Panc1 (cell line): ENCODE results near the gene NLRP10. TPM values are rescaled to one million over a fixed set of nuclear protein-coding genes. Genes with fewer than 3 reads are reported as not detected.

Experiments
- ATAC-seq: fragments of 200-7000 bp; cut with Tn5 transposase; 2 replicates; pipeline ENCODE4 v1.9.1; 2020; ENCODE audit warnings: mild to moderate bottlenecking, moderate library complexity
- BruUV-seq: library from RNA; stranded (reverse); fragments of 400-500 nt; replicated peaks from 2 replicates; lab custom pipeline; 2021; lab: Mats Ljungman, UMichigan
- CTCF ChIA-PET: fragments of 300-600 bp; sonication (Branson Sonifier 250); formaldehyde crosslinking; loops from one replicate; lab custom pipeline; 2022; ENCODE audit warnings: antibody characterized with exemption; lab: Charles Lee
- POLR2A ChIA-PET: fragments of 300-600 bp; sonication (Branson Sonifier 250); formaldehyde crosslinking; loops from one replicate; lab custom pipeline; 2022; ENCODE audit warnings: antibody characterized with exemption; lab: Charles Lee
- DNase-seq: peaks from one replicate; pipeline ENCODE4 v3.0.0-alpha.2; 2010; ENCODE audit warnings: low read depth, low spot score
- H3K27ac ChIP-seq: 2 replicates; pipeline ENCODE4 v1.5.1; 2011; ENCODE audit warnings: mild to moderate bottlenecking, low read length, inconsistent platforms
- H3K27me3 ChIP-seq: fragments of 200-500 bp; sonication (Bioruptor generic); 2 replicates; pipeline ENCODE4 v1.6.0; 2014; ENCODE audit warnings: low read length, inconsistent platforms; ENCODE audit not compliant: control insufficient read depth, insufficient read depth
- H3K36me3 ChIP-seq: fragments of 200-500 bp; sonication (Bioruptor generic); 2 replicates; pipeline ENCODE4 v1.5.1; 2014; ENCODE audit warnings: inconsistent platforms, mild to moderate bottlenecking, low read length, moderate library complexity; ENCODE audit not compliant: control insufficient read depth, insufficient read depth
- H3K4me1 ChIP-seq: 2 replicates; pipeline ENCODE4 v1.5.1; 2011; ENCODE audit warnings: inconsistent platforms, mild to moderate bottlenecking, low read length, moderate library complexity; ENCODE audit not compliant: control insufficient read depth, insufficient read depth
- H3K4me3 ChIP-seq, 2 experiments: 2 replicates each; pipeline ENCODE4 v1.5.1; 2011 to 2012; ENCODE audit warnings: low read depth in 2 of 2, low read length in 2 of 2, mild to moderate bottlenecking in 2 of 2, inconsistent platforms in 1 of 2, moderate library complexity in 1 of 2
- H3K9me3 ChIP-seq: fragments of 200-500 bp; sonication (Bioruptor generic); 2 replicates; pipeline ENCODE4 v1.5.1; 2014; ENCODE audit warnings: low read depth, mild to moderate bottlenecking, inconsistent platforms, low read length, moderate library complexity; ENCODE audit not compliant: control insufficient read depth, insufficient read depth
- CTCF ChIP-seq: fragments of 450-650 bp; IDR thresholded peaks from 2 replicates; pipeline ENCODE4 v1.5.1; 2017; ENCODE audit warnings: mild to moderate bottlenecking
- POLR2AphosphoS5 ChIP-seq: IDR thresholded peaks from 2 replicates; pipeline ENCODE4 v1.6.1; 2012; ENCODE audit warnings: mild to moderate bottlenecking, low read depth, low read length, moderate library complexity
- REST ChIP-seq, 2 experiments: IDR thresholded peaks; 2 replicates each; pipeline ENCODE4 v1.6.1; 2011 to 2012; ENCODE audit warnings: low read depth in 2 of 2, control low read depth in 1 of 2, low read length in 1 of 2, mild to moderate bottlenecking in 1 of 2, moderate library complexity in 1 of 2; ENCODE audit not compliant: insufficient read depth in 1 of 2
- SIN3A ChIP-seq: IDR thresholded peaks from 2 replicates; pipeline ENCODE4 v1.6.1; 2012; ENCODE audit warnings: low read depth, mild to moderate bottlenecking, low read length, moderate library complexity, borderline replicate concordance; ENCODE audit not compliant: insufficient read depth
- TCF7L2 ChIP-seq: IDR thresholded peaks from 2 replicates; pipeline ENCODE4 v1.6.1; 2011; ENCODE audit warnings: mild to moderate bottlenecking, low read depth, low read length, inconsistent platforms
- in situ Hi-C: cut with HindIII; loops from 2 replicates; pipeline ENCODE4 v1.10.0; 2016; ENCODE audit warnings: low sequenced_read_pairs, low pct_unique_long_range_greater_than_20kb
- intact Hi-C: fragments of 100-400 bp; cut with micrococcal nuclease; formaldehyde crosslinking; loops from one replicate; pipeline ENCODE4 v1.10.0; 2022; ENCODE audit not compliant: unreplicated experiment
- total RNA-seq: library from RNA; stranded (reverse); gene quantifications from one replicate; pipeline ENCODE4 v1.2.1, GENCODE V29; 2021; ENCODE audit not compliant: unreplicated experiment

NLRP10 gene
- total RNA-seq, 1 experiment from 2014 or later: not detected

GRCh38 chr11:8002676-8003075 lies 37.4 kb upstream of the NLRP10 start:
- no peak overlapping the region for H3K27ac ChIP-seq
- no peak overlapping the region for H3K4me3 ChIP-seq
- H3K4me1 ChIP-seq: no peaks in the 10 kb centered on the region
- POLR2A ChIA-PET: no interaction called here
- no peak for TF ChIP-seq SIN3A
- no peak for TF ChIP-seq REST (IDR thresholded peaks at IDR 0.05; ENCODE audit: insufficient read depth in 1 of 2, low read depth in 2 of 2, low read length in 1 of 2)
- no peak for TF ChIP-seq CTCF
- no peaks in the 10 kb centered on the region for H3K27me3 ChIP-seq
- BruUV-seq: no TSS peak
- DNase-seq: no peak
- intact Hi-C loops: loop anchor here (10.0 kb wide), 2 partner anchors 262 to 562 kb away; partner anchors contain the start of gene LMO1
- peaks cover 10% of the 10 kb centered on the region; the same call in 1 of the 2 replicates for H3K36me3 ChIP-seq
- CTCF ChIA-PET: interaction anchor here (0.7 to 1.7 kb wide), 2 partner anchors 97 to 261 kb away, joined by 4 to 5 read pairs; partner anchors contain the start of gene LMO1
- ATAC-seq: peak; percentile 24; the same call in 1 of the 2 replicates
- H3K9me3 ChIP-seq: no peaks in the 10 kb centered on the region
- in situ Hi-C loops: no loop called here

GRCh38 chr11:8000390-8000789 lies 35.1 kb upstream of the NLRP10 start:
- ChIA-PET POLR2A (no interaction called here), CTCF (no interaction called here)
- ATAC-seq (no peak), DNase-seq (no peak)
- intact Hi-C loops: loop anchor here (10.0 kb wide), 2 partner anchors 264 to 564 kb away; partner anchors contain the start of gene LMO1
- Histone ChIP-seq H3K9me3 (no peaks in the 10 kb centered on the region), H3K4me3 (no peak overlapping the region), H3K27ac (no peak overlapping the region), H3K4me1 (no peaks in the 10 kb centered on the region), H3K27me3 (no peaks in the 10 kb centered on the region), H3K36me3 (peaks cover 33% of the 10 kb centered on the region)
- in situ Hi-C loops: no loop called here
- BruUV-seq: no TSS peak
- TF ChIP-seq REST (IDR thresholded peaks at IDR 0.05; ENCODE audit: insufficient read depth in 1 of 2, low read depth in 2 of 2, low read length in 1 of 2) (no peak), TCF7L2 (no peak), SIN3A (no peak), CTCF (no peak), POLR2AphosphoS5 (no peak)
